CD4-positive, alpha-beta T cell treated with Interleukin-1 beta for 1 hour (primary cell): Measurements from ENCODE around the gene ASPDH.

ENCODE experiments used
- DNase-seq, 2 donors: peaks; one replicate each; pipeline ENCODE4 v3.0.0-alpha.2; 2020 to 2022

ASPDH gene

GRCh38 chr19:50494186-50495019, 19.3 kb downstream of the ASPDH start:
- no peak for DNase-seq

- no peak for DNase-seq
These were observed 20.5 kb downstream of the ASPDH start for GRCh38 chr19:50493171-50493570.

GRCh38 chr19:50492303-50493052, 21.2 kb downstream of the ASPDH start:
- DNase-seq = peak; percentile 25 to 28

- DNase-seq = no peak
These were observed 22.7 kb downstream of the ASPDH start for GRCh38 chr19:50490991-50491472.

- DNase-seq = no peak
These were observed 23.3 kb downstream of the ASPDH start for GRCh38 chr19:50490411-50490811.

- DNase-seq = no peak
These were observed 24.2 kb downstream of the ASPDH start for GRCh38 chr19:50489461-50490011.

- no peak for DNase-seq
These were observed 25.1 kb downstream of the ASPDH start for GRCh38 chr19:50488389-50489194.

GRCh38 chr19:50486823-50487515, 26.7 kb downstream of the ASPDH start:
- DNase-seq = peak; percentile 51 to 55

- DNase-seq = no peak
These were observed 28.3 kb downstream of the ASPDH start for GRCh38 chr19:50485284-50485955.

- DNase-seq = no peak
These were observed 30.8 kb downstream of the ASPDH start for GRCh38 chr19:50482916-50483315.

GRCh38 chr19:50482271-50482855, 31.4 kb downstream of the ASPDH start:
- DNase-seq = no peak

GRCh38 chr19:50481351-50482149, 32.2 kb downstream of the ASPDH start:
- no peak for DNase-seq

GRCh38 chr19:50480281-50481111, 33.2 kb downstream of the ASPDH start:
- DNase-seq = no peak

GRCh38 chr19:50479761-50480251, 33.9 kb downstream of the ASPDH start:
- DNase-seq = no peak

- DNase-seq = peak in 1 of 2 donors; percentile 18
These were observed 34.6 kb downstream of the ASPDH start for GRCh38 chr19:50478901-50479715.

- no peak for DNase-seq
These were observed 35.8 kb downstream of the ASPDH start for GRCh38 chr19:50477751-50478515.

- DNase-seq = no peak
These were observed 36.8 kb downstream of the ASPDH start for GRCh38 chr19:50476907-50477238.
